ENCODE data around the gene GPR176.

DNA sequence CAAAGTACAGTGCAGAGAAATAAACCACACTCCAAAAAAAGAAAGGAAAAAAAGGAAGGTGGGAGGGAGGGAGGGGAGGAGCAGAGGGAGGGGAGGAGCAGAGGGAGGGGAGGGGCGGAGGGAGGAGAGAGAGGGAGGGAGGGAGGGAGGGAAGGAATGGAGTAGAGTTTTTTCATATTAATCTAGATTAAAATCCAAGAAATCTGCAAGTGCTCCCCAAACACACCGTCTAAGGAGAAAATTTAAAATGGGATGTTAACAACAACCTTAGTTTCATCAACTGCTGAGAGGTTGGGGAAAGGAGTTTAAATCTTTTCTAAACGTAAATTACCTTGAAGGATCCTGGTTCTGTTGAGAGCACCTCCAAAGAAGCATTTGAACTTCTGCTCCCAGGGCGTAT lies 144.0 kb downstream of the GPR176 start:
- no peak for TF ChIP-seq POLR2AphosphoS5 (IDR thresholded peaks at IDR 0.05)
- TF ChIP-seq, protein P1, sequence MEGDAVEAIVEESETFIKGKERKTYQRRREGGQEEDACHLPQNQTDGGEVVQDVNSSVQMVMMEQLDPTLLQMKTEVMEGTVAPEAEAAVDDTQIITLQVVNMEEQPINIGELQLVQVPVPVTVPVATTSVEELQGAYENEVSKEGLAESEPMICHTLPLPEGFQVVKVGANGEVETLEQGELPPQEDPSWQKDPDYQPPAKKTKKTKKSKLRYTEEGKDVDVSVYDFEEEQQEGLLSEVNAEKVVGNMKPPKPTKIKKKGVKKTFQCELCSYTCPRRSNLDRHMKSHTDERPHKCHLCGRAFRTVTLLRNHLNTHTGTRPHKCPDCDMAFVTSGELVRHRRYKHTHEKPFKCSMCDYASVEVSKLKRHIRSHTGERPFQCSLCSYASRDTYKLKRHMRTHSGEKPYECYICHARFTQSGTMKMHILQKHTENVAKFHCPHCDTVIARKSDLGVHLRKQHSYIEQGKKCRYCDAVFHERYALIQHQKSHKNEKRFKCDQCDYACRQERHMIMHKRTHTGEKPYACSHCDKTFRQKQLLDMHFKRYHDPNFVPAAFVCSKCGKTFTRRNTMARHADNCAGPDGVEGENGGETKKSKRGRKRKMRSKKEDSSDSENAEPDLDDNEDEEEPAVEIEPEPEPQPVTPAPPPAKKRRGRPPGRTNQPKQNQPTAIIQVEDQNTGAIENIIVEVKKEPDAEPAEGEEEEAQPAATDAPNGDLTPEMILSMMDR (IDR thresholded peaks at IDR 0.05): no peak
- no peak for TF ChIP-seq POLR2A (IDR thresholded peaks at IDR 0.05)
